Heart right ventricle (tissue), 16 donors: ENCODE results near the gene NECTIN3. TPM values are rescaled to one million over a fixed set of nuclear protein-coding genes. Genes with fewer than 3 reads are reported as not detected.

Experiments used
- ATAC-seq, 8 donors: fragments of 200-7000 bp; cut with Tn5 transposase; one replicate each; pipeline ENCODE4 v1.9.1; 2020; ENCODE audit warnings: mild to moderate bottlenecking in 8 of 8, moderate library complexity in 8 of 8, moderate number of reproducible peaks in 1 of 8
- DNase-seq, 2 donors: peaks; one replicate each; pipeline ENCODE4 v3.0.0-alpha.2; 2020
- H3K27ac ChIP-seq, 10 donors: fragments of 200-600 bp; sonication (generic) in 2 of 10; one replicate each; pipeline versions ENCODE4 v1.5.0 to v1.8.0; 2020 to 2022; ENCODE audit warnings: mild to moderate bottlenecking in 3 of 10
- H3K27me3 ChIP-seq, 7 donors: fragments of 200-600 bp; one replicate each; pipeline ENCODE4 v1.8.0; 2021 to 2022; ENCODE audit warnings: mild to moderate bottlenecking in 2 of 7
- H3K36me3 ChIP-seq, 9 donors: fragments of 200-600 bp; sonication (generic) in 1 of 9; one replicate each; pipeline versions ENCODE4 v1.5.0 to v1.8.0; 2020 to 2022; ENCODE audit warnings: mild to moderate bottlenecking in 2 of 9
- H3K4me1 ChIP-seq, 9 donors: fragments of 200-600 bp; sonication (generic) in 1 of 9; one replicate each; pipeline versions ENCODE4 v1.5.0 to v1.8.0; 2020 to 2022; ENCODE audit warnings: mild to moderate bottlenecking in 4 of 9
- H3K4me3 ChIP-seq, 10 donors: fragments of 200-600 bp; sonication (generic) in 2 of 10; one replicate each; pipeline versions ENCODE4 v1.5.0 to v1.8.0; 2020 to 2022; ENCODE audit warnings: mild to moderate bottlenecking in 7 of 10, moderate library complexity in 2 of 10
- H3K9me3 ChIP-seq, 11 donors: fragments of 200-600 bp in 10 of 11; sonication (generic) in 2 of 11; one replicate each; pipeline versions ENCODE4 v1.5.0 to v1.8.0; 2013 to 2022; ENCODE audit warnings: mild to moderate bottlenecking in 2 of 11, control low read depth in 1 of 11, moderate library complexity in 1 of 11
- WGBS, 2 donors: extraction: QIAGEN DNeasy Blood & Tissue Kit; methylation state at CpG; one replicate each; pipeline ENCODE4 v1.1.7; 2013; ENCODE audit warnings: inconsistent platforms in 1 of 2; 5-methylcytosine and 5-hydroxymethylcytosine counted together
- intact Hi-C, 10 donors: fragments of 100-400 bp; cut with DNase I; formaldehyde crosslinking; loops; one replicate each; pipeline versions ENCODE4 v1.11.1 to v1.14.2; 2022
- long read RNA-seq, 3 donors: library from polyadenylated mRNA; unstranded; transcript quantifications; one replicate each; pipeline ENCODE4 v2.0.0, GENCODE V29; 2020 to 2021
- polyA plus RNA-seq, 2 donors: library from polyadenylated mRNA; stranded (reverse); fragments of 200-250 nt; gene quantifications; one replicate each; pipeline ENCODE4 v1.2.3, GENCODE V29; 2013
- total RNA-seq, 10 donors: library from RNA; stranded (reverse); fragmentation: NEBNext Ultra II Directional in 3 of 10; extraction: Animal tissue kit (Norgen Biotek cat#: 25700) in 3 of 10; gene quantifications; one replicate each; pipeline versions ENCODE4 v1.2.1 to v1.2.4, GENCODE V29; 2021 to 2023
- TF ChIP-seq, protein P1 (sequence below), 9 donors: fragments of 200-600 bp; sonication (generic) in 2 of 9; IDR thresholded peaks; one replicate each; pipeline versions ENCODE4 v1.5.0 to v1.8.0; 2021 to 2022; ENCODE audit warnings: antibody characterized with exemption in 9 of 9, mild to moderate bottlenecking in 5 of 9, moderate library complexity in 1 of 9
- donor health status: Arrhythmogenic right ventricular cardiomyopathy.
- donor health status: ischemic (EF 13 %, LVEDD 7.1; RV severe dilation, severe dysfunction).
- donor health status: healthy with polysubstance abuse.
- donor health status: DM: no; HTN: yes; CAD: no.
- donor health status: DM: no; HTN: no; CAD: no.
- donor health status: ischemic (EF 25% LVEDD 6.9; RV normal size, moderate dysfunction).
- donor health status: ischemic (EF 25% LVEDD 5.7; RV mildly dilated, moderate dysfunction).
- donor health status: healthy.
- donor health status: DM: yes; HTN: yes; CAD: no.
- donor health status: Ischemic cardiomyopathy.
- donor health status: ischemic (EF 35%, LVEDD 5.7; RV mildly dilated, moderate dysfunction).
- donor health status: nonischemic (EF 11% LVEDD 7.7; RV severe dilation, severe dysfunction).
- donor health status: DM: yes; HTN: yes; CAD: no.
- donor health status: PGD.
- donor health status: ischemic (EF 29% LVEDD 5.4; RV normal size, mild dysfunction).
- donor health status: nonischemic (EF 23%, LVEDD 6.1; RV moderate dilation, normal function).

NECTIN3 gene, protein sequence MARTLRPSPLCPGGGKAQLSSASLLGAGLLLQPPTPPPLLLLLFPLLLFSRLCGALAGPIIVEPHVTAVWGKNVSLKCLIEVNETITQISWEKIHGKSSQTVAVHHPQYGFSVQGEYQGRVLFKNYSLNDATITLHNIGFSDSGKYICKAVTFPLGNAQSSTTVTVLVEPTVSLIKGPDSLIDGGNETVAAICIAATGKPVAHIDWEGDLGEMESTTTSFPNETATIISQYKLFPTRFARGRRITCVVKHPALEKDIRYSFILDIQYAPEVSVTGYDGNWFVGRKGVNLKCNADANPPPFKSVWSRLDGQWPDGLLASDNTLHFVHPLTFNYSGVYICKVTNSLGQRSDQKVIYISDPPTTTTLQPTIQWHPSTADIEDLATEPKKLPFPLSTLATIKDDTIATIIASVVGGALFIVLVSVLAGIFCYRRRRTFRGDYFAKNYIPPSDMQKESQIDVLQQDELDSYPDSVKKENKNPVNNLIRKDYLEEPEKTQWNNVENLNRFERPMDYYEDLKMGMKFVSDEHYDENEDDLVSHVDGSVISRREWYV
- total RNA-seq = 10 to 100 TPM in 5 of 10 donors, 1 to 10 TPM in 5; 4.9 to 11.5 (median 9.0) TPM
- polyA plus RNA-seq = 1 to 10 TPM; 2.6 to 3.7 TPM
- long read RNA-seq, donor 1, transcript NECTIN3-206 (6 exons, 3,664 nt) = major isoform, 5 of 5 reads
- long read RNA-seq, donor 1, partial matches to known transcripts = 0 of 5 reads
- long read RNA-seq, donor 1, other reads (novel, unspliced or antisense) = 0 of 5 reads
- long read RNA-seq, donor 2, partial matches to known transcripts = 1 of 6 reads
- long read RNA-seq, donor 2, other reads (novel, unspliced or antisense) = 1 of 6 reads
- long read RNA-seq, donor 3, partial matches to known transcripts = 0 of 8 reads
- long read RNA-seq, donor 3, other reads (novel, unspliced or antisense) = 8 of 8 reads

DNA sequence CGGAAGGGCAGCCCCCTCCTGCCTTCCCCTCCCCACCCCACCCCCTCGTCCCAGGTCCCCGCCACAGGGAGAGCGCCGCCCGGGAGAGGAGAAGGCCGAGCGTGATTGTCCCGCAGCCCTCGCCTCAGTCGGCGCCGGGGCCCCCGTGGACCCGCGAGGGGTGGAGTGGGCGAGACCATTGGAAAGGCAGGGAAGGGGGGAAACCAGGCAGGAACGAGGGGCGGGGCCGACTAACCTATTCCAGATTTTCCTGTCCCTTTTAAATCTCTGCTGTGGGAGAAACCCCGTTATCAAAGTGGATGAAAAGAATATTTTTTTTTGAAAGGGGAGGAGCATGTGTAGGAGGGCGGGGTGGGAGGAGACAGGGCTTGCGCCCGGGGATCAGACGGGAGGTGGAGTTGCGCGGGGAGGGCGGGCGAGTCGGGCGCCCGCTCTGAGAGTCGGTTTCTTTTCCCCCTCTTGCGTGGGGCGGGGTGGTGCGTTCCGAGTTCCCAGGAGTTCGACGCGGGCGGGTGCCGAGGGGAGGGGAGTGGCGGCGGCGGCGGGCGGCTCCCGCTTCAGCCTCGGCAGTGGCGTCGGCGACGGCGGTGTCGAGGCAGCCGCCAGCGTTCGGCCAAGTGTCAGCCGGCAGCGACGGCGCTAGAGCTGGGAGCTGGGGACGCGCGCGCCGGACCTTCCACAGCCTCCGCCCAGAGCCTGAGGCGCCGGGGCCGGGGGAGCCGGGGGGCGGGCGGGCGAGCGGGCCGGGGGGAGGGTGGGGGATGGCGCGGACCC lies at the start of gene NECTIN3:
Gene NECTIN3 (plus strand): TSS at position 560 of the 774 bp plus-strand sequence. CDS start 202 bp downstream, at position 762.
- ATAC-seq = peak; percentile 93 to 96 (median 95)
- 1% methylated on average over 55 to 77 of the region's 79 CpGs for WGBS, 2 donors
- intact Hi-C loops = loop anchor here in 2 of 10 donors (10.0 kb wide), 1 partner anchor 1337 kb away; no protein-coding TSS in a partner anchor
- H3K4me1 ChIP-seq = peaks cover 0 to 29% (median 18%) of the 10 kb centered on the region in 9 donors
- DNase-seq = peak; percentile 94
- TF ChIP-seq, protein P1, sequence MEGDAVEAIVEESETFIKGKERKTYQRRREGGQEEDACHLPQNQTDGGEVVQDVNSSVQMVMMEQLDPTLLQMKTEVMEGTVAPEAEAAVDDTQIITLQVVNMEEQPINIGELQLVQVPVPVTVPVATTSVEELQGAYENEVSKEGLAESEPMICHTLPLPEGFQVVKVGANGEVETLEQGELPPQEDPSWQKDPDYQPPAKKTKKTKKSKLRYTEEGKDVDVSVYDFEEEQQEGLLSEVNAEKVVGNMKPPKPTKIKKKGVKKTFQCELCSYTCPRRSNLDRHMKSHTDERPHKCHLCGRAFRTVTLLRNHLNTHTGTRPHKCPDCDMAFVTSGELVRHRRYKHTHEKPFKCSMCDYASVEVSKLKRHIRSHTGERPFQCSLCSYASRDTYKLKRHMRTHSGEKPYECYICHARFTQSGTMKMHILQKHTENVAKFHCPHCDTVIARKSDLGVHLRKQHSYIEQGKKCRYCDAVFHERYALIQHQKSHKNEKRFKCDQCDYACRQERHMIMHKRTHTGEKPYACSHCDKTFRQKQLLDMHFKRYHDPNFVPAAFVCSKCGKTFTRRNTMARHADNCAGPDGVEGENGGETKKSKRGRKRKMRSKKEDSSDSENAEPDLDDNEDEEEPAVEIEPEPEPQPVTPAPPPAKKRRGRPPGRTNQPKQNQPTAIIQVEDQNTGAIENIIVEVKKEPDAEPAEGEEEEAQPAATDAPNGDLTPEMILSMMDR (IDR thresholded peaks at IDR 0.05) = no peak
- peaks cover 0 to 49% (median 0%) of the 10 kb centered on the region in 7 donors for H3K27me3 ChIP-seq
- H3K27ac ChIP-seq = peak within 1 kb of the TSS; percentile 79 to 91 (median 86)
- no peaks in the 10 kb centered on the region for H3K9me3 ChIP-seq
- H3K36me3 ChIP-seq = no peaks in the 10 kb centered on the region
- peak within 1 kb of the TSS; percentile 71 to 94 (median 82) for H3K4me3 ChIP-seq

DNA sequence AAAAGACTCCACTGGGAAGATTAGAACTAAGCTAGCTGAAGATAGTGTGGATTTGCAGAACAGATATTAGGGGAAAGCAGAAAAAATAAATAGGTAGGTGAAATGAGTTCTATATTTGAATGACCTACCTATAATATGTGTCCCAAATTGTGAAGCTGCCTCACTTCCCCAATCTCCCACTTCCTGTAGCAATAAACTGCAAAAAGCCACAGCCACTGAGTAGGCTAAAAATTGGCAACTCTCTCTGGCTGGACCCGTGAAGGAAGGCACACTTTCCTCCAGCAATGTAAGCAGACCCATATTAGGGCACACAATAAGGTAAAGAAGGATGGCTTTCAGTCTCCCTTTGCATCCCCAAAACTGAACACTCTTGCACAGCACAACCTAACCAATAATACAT lies 43.7 kb upstream of the NECTIN3 start:
- no peak overlapping the region for H3K27ac ChIP-seq
- no peak for DNase-seq
- no peaks in the 10 kb centered on the region for H3K9me3 ChIP-seq
- TF ChIP-seq, protein P1 (IDR thresholded peaks at IDR 0.05) = no peak
- ATAC-seq = no peak
- 51 to 59% methylated on average over 1 of the region's 1 CpG for WGBS, 2 donors
- H3K36me3 ChIP-seq = no peaks in the 10 kb centered on the region
- no peaks in the 10 kb centered on the region for H3K27me3 ChIP-seq
- H3K4me1 ChIP-seq = no peaks in the 10 kb centered on the region
- no peak overlapping the region for H3K4me3 ChIP-seq
- intact Hi-C loops = no loop called here

DNA sequence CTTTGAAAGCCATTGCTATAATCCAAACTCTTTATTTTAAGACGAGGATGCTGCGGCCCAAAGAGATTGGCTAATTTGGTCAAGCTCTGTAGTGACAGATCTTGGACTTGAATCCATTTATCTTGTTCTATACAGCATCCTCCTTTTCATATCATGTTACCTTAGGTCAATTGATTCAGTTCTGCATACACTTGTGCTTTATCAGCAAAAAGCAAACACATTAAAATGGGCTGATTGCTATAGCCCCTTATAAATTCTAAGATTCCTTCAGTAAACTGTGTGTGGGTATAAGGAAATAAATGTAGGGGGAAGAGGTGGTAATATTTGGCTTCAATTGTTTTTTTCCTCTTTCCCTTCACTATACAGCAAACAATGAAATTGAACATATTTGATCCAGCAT lies 40.1 kb upstream of the NECTIN3 start:
- ATAC-seq (no peak), DNase-seq (no peak)
- H3K4me1 ChIP-seq = no peaks in the 10 kb centered on the region
- TF ChIP-seq, protein P1 (IDR thresholded peaks at IDR 0.05) = no peak
- H3K27ac ChIP-seq = no peak overlapping the region
- peaks cover 0 to 9% (median 2%) of the 10 kb centered on the region in 11 donors for H3K9me3 ChIP-seq
- H3K4me3 ChIP-seq = no peak overlapping the region
- intact Hi-C loops = no loop called here
- 85 to 94% methylated on average over 2 of the region's 2 CpGs for WGBS, 2 donors
- no peaks in the 10 kb centered on the region for H3K27me3 ChIP-seq
- H3K36me3 ChIP-seq = no peaks in the 10 kb centered on the region
